ENCODE data around the gene TMEM245. TPM values are rescaled to one million over a fixed set of nuclear protein-coding genes. Genes with fewer than 3 reads are reported as not detected.
A peak's percentile ranks its signal among the peaks of the same experiment; 100 is the strongest.

TMEM245 gene
- polyA plus RNA-seq, 3 donors, result 6.9 to 11.3 (median 9.7) TPM

DNA sequence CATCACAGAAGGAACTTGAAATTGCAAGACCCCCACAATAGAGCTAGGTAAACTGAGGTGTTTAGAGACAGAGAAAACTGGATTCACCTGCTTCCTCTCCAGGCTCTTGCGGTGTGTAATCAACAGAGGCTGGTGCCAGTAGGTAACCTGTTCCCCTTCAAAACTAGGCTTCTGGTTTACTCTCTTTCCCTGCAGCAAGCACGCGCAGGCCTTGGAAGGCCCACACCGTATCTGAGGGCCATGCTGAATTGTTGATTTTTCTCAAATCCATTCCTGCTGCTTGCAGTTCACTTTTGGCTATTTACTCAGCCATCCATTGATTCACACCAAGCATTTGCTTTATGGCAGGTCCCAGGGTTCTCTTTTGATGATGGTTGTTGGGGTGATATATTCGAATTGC, 48.0 kb upstream of the TMEM245 start:
- intact Hi-C loops (cut with micrococcal nuclease), result no loop called here
- Histone ChIP-seq H3K4me2 (replicated peaks; ENCODE audit: extremely low read depth, low read length, poor library complexity, severe bottlenecking) (no peak overlapping the region), H4K20me1 (ENCODE audit: insufficient read depth, low read length) (no peaks in the 10 kb centered on the region), H2AFZ (ENCODE audit: insufficient read depth, low read depth, low read length, poor library complexity, severe bottlenecking) (no peak overlapping the region), H3K27ac (ENCODE audit: low read depth in 1 of 2, low read length in 2 of 2) (no peak overlapping the region), H3K9me3 (replicated peaks in 1 of 2; ENCODE audit: control insufficient read depth in 1 of 2, insufficient read depth in 1 of 2, low read length in 2 of 2) (peaks cover 6% of the 10 kb centered on the region in 2 donors), H3K9ac (ENCODE audit: insufficient read depth, low read length, poor library complexity, severe bottlenecking) (no peak overlapping the region), H3K36me3 (replicated peaks in 1 of 2; ENCODE audit: control insufficient read depth in 1 of 2, insufficient read depth in 2 of 2, low read length in 2 of 2) (no peaks in the 10 kb centered on the region), H3K27me3 (ENCODE audit: control insufficient read depth in 2 of 2, insufficient read depth in 2 of 2, low read length in 2 of 2) (peaks cover 38 to 51% of the 10 kb centered on the region in 2 donors), H3K4me3 (replicated peaks in 1 of 3; ENCODE audit: low read depth in 2 of 3, low read length in 3 of 3) (no peak overlapping the region), H3K79me2 (ENCODE audit: insufficient read depth, low read length) (no peaks in the 10 kb centered on the region), H3K4me1 (ENCODE audit: control insufficient read depth in 1 of 2, insufficient read depth in 2 of 2, low read length in 2 of 2) (no peaks in the 10 kb centered on the region)
- peaks cover 5% of the 10 kb centered on the region for H3K4me1 Mint-ChIP-seq
- no peaks in the 10 kb centered on the region for H3K36me3 Mint-ChIP-seq
- peaks cover 0 to 17% (median 9%) of the 10 kb centered on the region in 7 donors for H3K9me3 Mint-ChIP-seq
- peak overlapping the region in 1 of 2 donors; percentile 77 for H3K4me3 Mint-ChIP-seq
- H3K27me3 Mint-ChIP-seq (ENCODE audit: low read depth in 3 of 3), result peaks cover 43 to 70% (median 51%) of the 10 kb centered on the region in 3 donors
- H3K27ac Mint-ChIP-seq, result no peak overlapping the region
- TF ChIP-seq, protein P1, sequence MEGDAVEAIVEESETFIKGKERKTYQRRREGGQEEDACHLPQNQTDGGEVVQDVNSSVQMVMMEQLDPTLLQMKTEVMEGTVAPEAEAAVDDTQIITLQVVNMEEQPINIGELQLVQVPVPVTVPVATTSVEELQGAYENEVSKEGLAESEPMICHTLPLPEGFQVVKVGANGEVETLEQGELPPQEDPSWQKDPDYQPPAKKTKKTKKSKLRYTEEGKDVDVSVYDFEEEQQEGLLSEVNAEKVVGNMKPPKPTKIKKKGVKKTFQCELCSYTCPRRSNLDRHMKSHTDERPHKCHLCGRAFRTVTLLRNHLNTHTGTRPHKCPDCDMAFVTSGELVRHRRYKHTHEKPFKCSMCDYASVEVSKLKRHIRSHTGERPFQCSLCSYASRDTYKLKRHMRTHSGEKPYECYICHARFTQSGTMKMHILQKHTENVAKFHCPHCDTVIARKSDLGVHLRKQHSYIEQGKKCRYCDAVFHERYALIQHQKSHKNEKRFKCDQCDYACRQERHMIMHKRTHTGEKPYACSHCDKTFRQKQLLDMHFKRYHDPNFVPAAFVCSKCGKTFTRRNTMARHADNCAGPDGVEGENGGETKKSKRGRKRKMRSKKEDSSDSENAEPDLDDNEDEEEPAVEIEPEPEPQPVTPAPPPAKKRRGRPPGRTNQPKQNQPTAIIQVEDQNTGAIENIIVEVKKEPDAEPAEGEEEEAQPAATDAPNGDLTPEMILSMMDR (IDR thresholded peaks at IDR 0.05), result no peak
- DNase-seq, result no peak
- WGBS (ENCODE audit: insufficient coverage), result 90% methylated on average over 2 of the region's 5 CpGs

DNA sequence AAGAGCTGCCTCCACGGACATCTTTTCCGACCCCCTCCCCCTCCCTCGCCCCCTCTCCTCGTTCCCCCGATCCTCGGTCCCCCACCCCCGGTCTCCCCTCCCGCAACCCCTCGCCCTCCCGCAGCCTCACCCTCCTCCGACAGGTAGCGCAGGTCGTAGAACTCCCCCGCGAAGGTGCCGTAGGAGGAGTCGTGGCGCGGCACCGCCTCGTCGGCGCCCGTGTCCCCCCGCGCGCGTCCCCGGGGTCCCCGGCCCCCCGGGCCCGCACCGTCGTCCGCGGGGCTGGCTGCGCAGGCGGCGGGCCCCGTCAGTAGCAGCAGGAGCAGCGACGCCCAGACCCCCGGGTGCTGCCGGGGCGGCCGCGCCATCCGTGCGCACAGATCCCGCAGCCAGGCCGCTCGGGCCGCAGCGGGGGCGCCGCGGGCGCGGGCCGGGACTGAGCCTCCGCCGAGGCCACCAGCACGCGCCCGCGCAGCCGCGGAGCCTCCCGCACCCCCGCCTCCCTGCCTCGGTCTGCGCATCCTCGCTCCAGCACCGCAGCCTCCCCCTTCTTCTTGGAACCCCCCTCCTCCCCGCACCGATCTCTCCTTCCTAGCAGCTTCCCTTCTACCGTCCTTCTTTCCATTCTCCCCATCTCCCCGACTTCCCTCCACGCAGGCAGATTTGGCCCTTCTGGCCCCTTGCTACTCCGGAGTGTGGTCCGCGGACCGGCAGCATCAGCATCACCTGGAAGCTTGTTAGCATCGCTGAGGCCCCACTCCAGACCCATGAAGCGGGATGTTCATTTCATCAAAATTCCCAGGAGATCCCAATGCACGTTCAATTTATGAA, 47.2 kb upstream of the TMEM245 start, which contains the start of gene FRRS1L:
TSS of gene FRRS1L (minus strand) at position 479 of the 831 bp plus-strand sequence. CDS start at position 368, 111 bp downstream.
- TF ChIP-seq, protein P1 (IDR thresholded peaks at IDR 0.05), result no peak
- intact Hi-C loops (cut with micrococcal nuclease), result no loop called here
- Histone ChIP-seq H3K4me2 (replicated peaks; ENCODE audit: extremely low read depth, low read length, poor library complexity, severe bottlenecking) (no peak within 1 kb of the TSS), H2AFZ (ENCODE audit: insufficient read depth, low read depth, low read length, poor library complexity, severe bottlenecking) (no peak within 1 kb of the TSS), H3K9me3 (replicated peaks in 1 of 2; ENCODE audit: control insufficient read depth in 1 of 2, insufficient read depth in 1 of 2, low read length in 2 of 2) (peaks cover 6% of the 10 kb centered on the region in 2 donors), H4K20me1 (ENCODE audit: insufficient read depth, low read length) (no peaks in the 10 kb centered on the region), H3K79me2 (ENCODE audit: insufficient read depth, low read length) (no peaks in the 10 kb centered on the region), H3K4me3 (replicated peaks in 1 of 3; ENCODE audit: low read depth in 2 of 3, low read length in 3 of 3) (no peak within 1 kb of the TSS), H3K4me1 (ENCODE audit: control insufficient read depth in 1 of 2, insufficient read depth in 2 of 2, low read length in 2 of 2) (no peaks in the 10 kb centered on the region), H3K27ac (ENCODE audit: low read depth in 1 of 2, low read length in 2 of 2) (no peak within 1 kb of the TSS), H3K36me3 (replicated peaks in 1 of 2; ENCODE audit: control insufficient read depth in 1 of 2, insufficient read depth in 2 of 2, low read length in 2 of 2) (no peaks in the 10 kb centered on the region), H3K27me3 (ENCODE audit: control insufficient read depth in 2 of 2, insufficient read depth in 2 of 2, low read length in 2 of 2) (peaks cover 38 to 53% of the 10 kb centered on the region in 2 donors), H3K9ac (ENCODE audit: insufficient read depth, low read length, poor library complexity, severe bottlenecking) (no peak within 1 kb of the TSS)
- H3K36me3 Mint-ChIP-seq, result no peaks in the 10 kb centered on the region
- H3K27ac Mint-ChIP-seq, result peak within 1 kb of the TSS in 1 of 7 donors; percentile 68
- H3K9me3 Mint-ChIP-seq, result peaks cover 0 to 17% (median 9%) of the 10 kb centered on the region in 7 donors
- H3K27me3 Mint-ChIP-seq (ENCODE audit: low read depth in 3 of 3), result peaks cover 43 to 71% (median 53%) of the 10 kb centered on the region in 3 donors
- 10% methylated on average over 72 of the region's 86 CpGs for WGBS (ENCODE audit: insufficient coverage)
- DNase-seq, result no peak
- peaks cover 5% of the 10 kb centered on the region for H3K4me1 Mint-ChIP-seq
- H3K4me3 Mint-ChIP-seq, result peak within 1 kb of the TSS in 1 of 2 donors; percentile 77

All from CD14-positive monocyte (primary cell).